ENCODE results near the gene SPTBN5. TPM values are rescaled to one million over a fixed set of nuclear protein-coding genes. Genes with fewer than 3 reads are reported as not detected.

Gene SPTBN5
- total RNA-seq, 6 experiments from 2014 or later, result 0.16 to 0.34 (median 0.24) TPM

DNA sequence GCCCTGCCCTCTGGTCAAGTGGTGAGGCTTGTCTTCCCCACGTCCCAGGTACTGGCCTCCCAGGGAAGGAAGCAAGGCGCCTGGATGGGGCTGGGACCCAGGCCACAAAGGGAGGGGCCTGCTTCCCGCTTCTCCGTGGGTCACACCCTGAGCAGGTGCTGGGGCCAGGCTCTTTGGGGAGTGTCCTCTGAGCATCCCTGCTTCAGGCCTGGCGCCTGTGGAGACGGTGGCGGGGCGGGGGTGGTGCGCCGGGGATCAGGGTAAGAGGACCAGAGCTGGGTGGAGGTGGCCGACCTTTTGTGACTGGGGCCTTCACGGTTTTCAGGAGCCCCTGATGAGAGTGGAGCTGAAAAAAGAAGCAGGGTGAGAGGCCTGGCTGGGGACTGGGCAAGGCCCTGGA, 51.6 kb downstream of the SPTBN5 start:
- Mint-ChIP-seq H3K4me3 (no peak overlapping the region), H3K9me3 (no peaks in the 10 kb centered on the region), H3K27ac (no peak overlapping the region), H3K4me1 (ENCODE audit: low read depth) (no peaks in the 10 kb centered on the region), H3K36me3 (ENCODE audit: low read depth) (peaks cover 1% of the 10 kb centered on the region; the same call in 1 of the 2 replicates), H3K27me3 (ENCODE audit: insufficient read depth) (no peaks in the 10 kb centered on the region; the same call in none of the 2 replicates)
- no peak for TF ChIP-seq CTCF (IDR thresholded peaks at IDR 0.05)
- DNase-seq, result no peak

DNA sequence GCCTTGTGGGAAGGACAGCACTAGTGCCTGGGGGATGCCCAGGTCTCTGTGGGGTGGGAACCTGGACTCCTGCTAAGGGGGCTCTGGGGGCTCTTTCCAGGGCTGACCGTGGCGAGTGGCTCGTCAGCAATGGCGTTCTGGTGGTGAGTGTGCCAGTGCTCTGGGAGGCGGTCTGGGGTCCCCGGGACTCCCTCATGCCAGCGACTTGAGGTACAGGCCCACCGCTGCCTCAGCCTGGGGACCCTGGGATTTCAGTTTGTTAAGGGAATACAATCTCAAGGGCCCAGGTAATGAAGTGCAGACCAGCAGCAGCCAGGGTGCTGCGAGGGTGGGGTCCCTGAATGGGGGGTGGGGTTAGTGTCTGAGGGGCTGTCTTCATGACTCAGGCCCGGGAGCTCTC, 52.7 kb downstream of the SPTBN5 start:
- no peak overlapping the region for H3K4me3 Mint-ChIP-seq
- H3K27ac Mint-ChIP-seq, result no peak overlapping the region
- no peak for DNase-seq
- TF ChIP-seq CTCF (IDR thresholded peaks at IDR 0.05), result no peak
- no peaks in the 10 kb centered on the region for H3K4me1 Mint-ChIP-seq (ENCODE audit: low read depth)
- peaks cover 4% of the 10 kb centered on the region; the same call in 1 of the 2 replicates for H3K36me3 Mint-ChIP-seq (ENCODE audit: low read depth)
- no peaks in the 10 kb centered on the region; the same call in none of the 2 replicates for H3K27me3 Mint-ChIP-seq (ENCODE audit: insufficient read depth)
- no peaks in the 10 kb centered on the region for H3K9me3 Mint-ChIP-seq

- Mint-ChIP-seq H3K9me3 (no peaks in the 10 kb centered on the region), H3K4me1 (ENCODE audit: low read depth) (no peaks in the 10 kb centered on the region), H3K27me3 (ENCODE audit: insufficient read depth) (no peaks in the 10 kb centered on the region; the same call in none of the 2 replicates), H3K36me3 (ENCODE audit: low read depth) (0 out of 2 replicates have a peak, but pooled peaks cover 4% of the 10 kb centered on the region), H3K27ac (no peak overlapping the region), H3K4me3 (no peak overlapping the region)
- TF ChIP-seq CTCF (IDR thresholded peaks at IDR 0.05), result no peak
- no peak for DNase-seq
Observed at GRCh38 chr15:41840673-41841072, 53.2 kb downstream of the SPTBN5 start.

DNA sequence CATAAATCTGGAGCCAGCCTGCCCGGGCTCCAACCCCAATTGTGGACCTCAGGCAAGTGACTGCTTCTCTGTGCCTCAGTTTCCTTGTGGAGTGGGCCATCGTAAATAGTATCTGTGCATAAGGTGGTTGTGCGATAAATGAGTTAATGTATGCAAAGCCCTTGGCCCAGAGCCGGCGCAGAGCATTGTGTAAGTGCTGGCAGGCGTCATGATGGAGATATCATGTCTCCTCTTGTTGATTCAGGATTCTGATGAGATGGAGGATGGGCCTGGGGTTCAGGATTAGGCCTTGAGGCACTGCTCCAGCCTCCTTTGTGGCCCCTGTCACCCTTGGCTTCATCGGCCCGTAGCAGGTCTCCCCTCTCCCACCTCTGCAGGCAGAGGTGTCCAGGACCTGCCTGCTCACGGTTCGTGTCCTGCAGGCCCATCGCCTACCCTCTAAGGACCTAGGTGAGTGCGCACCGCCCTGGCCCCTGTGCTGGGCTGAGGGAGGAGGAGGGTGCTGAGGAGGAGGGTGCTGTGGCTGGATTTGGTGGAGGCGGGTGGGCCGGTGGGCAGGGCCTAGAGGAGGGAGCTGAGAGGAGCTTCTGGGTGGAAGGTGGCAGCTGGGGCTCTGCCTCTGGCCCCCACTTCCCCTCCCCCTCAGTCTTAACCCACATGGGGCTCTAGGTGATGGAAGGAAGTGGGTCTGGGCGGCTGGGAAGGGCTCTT, 53.9 kb downstream of the SPTBN5 start:
- no peak overlapping the region for H3K27ac Mint-ChIP-seq
- H3K36me3 Mint-ChIP-seq (ENCODE audit: low read depth), result 0 out of 2 replicates have a peak, but pooled peaks cover 4% of the 10 kb centered on the region
- no peaks in the 10 kb centered on the region; the same call in none of the 2 replicates for H3K27me3 Mint-ChIP-seq (ENCODE audit: insufficient read depth)
- no peak overlapping the region for H3K4me3 Mint-ChIP-seq
- no peak for TF ChIP-seq CTCF (IDR thresholded peaks at IDR 0.05)
- DNase-seq, result no peak
- no peaks in the 10 kb centered on the region for H3K4me1 Mint-ChIP-seq (ENCODE audit: low read depth)
- H3K9me3 Mint-ChIP-seq, result no peaks in the 10 kb centered on the region

GRCh38 chr15:41838400-41838897, 55.4 kb downstream of the SPTBN5 start, which contains the start of gene PLA2G4B:
Gene PLA2G4B, plus strand, starts transcription at chr15:41838847. Its CDS starts 67 bp downstream, at chr15:41838914.
- no peaks in the 10 kb centered on the region; the same call in none of the 2 replicates for H3K27me3 Mint-ChIP-seq (ENCODE audit: insufficient read depth)
- H3K36me3 Mint-ChIP-seq (ENCODE audit: low read depth), result 0 out of 2 replicates have a peak, but pooled peaks cover 4% of the 10 kb centered on the region
- H3K9me3 Mint-ChIP-seq, result no peaks in the 10 kb centered on the region
- H3K4me3 Mint-ChIP-seq, result no peak within 1 kb of the TSS
- no peak within 1 kb of the TSS for H3K27ac Mint-ChIP-seq
- no peak for DNase-seq
- TF ChIP-seq CTCF (IDR thresholded peaks at IDR 0.05), result no peak
- H3K4me1 Mint-ChIP-seq (ENCODE audit: low read depth), result no peaks in the 10 kb centered on the region
